PC-3 (cell line): ENCODE results near the gene NCOR2. TPM values are rescaled to one million over a fixed set of nuclear protein-coding genes. Genes with fewer than 3 reads are reported as not detected.

Source experiments
- ATAC-seq: fragments of 200-7000 bp; cut with Tn5 transposase; 2 replicates; pipeline ENCODE4 v1.9.1; 2020; ENCODE audit warnings: mild to moderate bottlenecking, moderate library complexity
- BruUV-seq: library from RNA; stranded (reverse); fragments of 400-500 nt; replicated peaks from 2 replicates; lab custom pipeline; 2021; lab: Mats Ljungman, UMichigan
- CTCF ChIA-PET: fragments of 300-600 bp; sonication (Branson Sonifier 250); formaldehyde crosslinking; loops from one replicate; lab custom pipeline; 2022; ENCODE audit warnings: antibody characterized with exemption; lab: Charles Lee
- POLR2A ChIA-PET: fragments of 300-600 bp; sonication (Branson Sonifier 250); formaldehyde crosslinking; loops from one replicate; lab custom pipeline; 2022; ENCODE audit warnings: antibody characterized with exemption; ENCODE audit not compliant: unreplicated experiment; lab: Charles Lee
- DNase-seq: peaks from one replicate; pipeline ENCODE4 v3.0.0-alpha.2; 2015
- H2AFZ ChIP-seq: fragments of 300-600 bp; sonication (generic); 2 replicates; pipeline ENCODE4 v1.6.0; 2016; ENCODE audit warnings: antibody characterized with exemption, low read length
- H3F3A ChIP-seq: fragments of 300-600 bp; sonication (generic); one replicate; pipeline ENCODE4 v1.6.0; 2017; ENCODE audit warnings: antibody characterized with exemption, low read length, control low read depth, mild to moderate bottlenecking; ENCODE audit not compliant: unreplicated experiment
- H3K27ac ChIP-seq: fragments of 300-600 bp; sonication (generic); 2 replicates; pipeline ENCODE4 v1.5.1; 2016; ENCODE audit warnings: mild to moderate bottlenecking, low read length
- H3K27me3 ChIP-seq: fragments of 300-600 bp; sonication (generic); 2 replicates; pipeline ENCODE4 v1.6.1; 2016; ENCODE audit warnings: low read length, mixed read lengths
- H3K36me3 ChIP-seq: fragments of 300-600 bp; sonication (generic); 2 replicates; pipeline ENCODE4 v1.6.1; 2016; ENCODE audit warnings: low read depth, mixed run types, low read length, mixed read lengths
- H3K4me1 ChIP-seq: fragments of 300-600 bp; sonication (generic); 2 replicates; pipeline ENCODE4 v1.5.1; 2016; ENCODE audit warnings: low read length; ENCODE audit not compliant: insufficient read depth
- H3K4me2 ChIP-seq: fragments of 300-600 bp; sonication (generic); 2 replicates; pipeline ENCODE4 v1.6.0; 2016; ENCODE audit warnings: low read length
- H3K4me3 ChIP-seq: fragments of 300-600 bp; sonication (generic); 2 replicates; pipeline ENCODE4 v1.5.1; 2016; ENCODE audit warnings: mild to moderate bottlenecking, low read length, mixed read lengths
- H3K79me2 ChIP-seq: fragments of 300-600 bp; sonication (generic); 2 replicates; pipeline ENCODE4 v1.6.1; 2017; ENCODE audit warnings: low read length, mixed read lengths
- H3K9ac ChIP-seq: fragments of 300-600 bp; sonication (generic); 2 replicates; pipeline ENCODE4 v1.6.0; 2016; ENCODE audit warnings: mild to moderate bottlenecking, low read length
- H3K9me2 ChIP-seq: fragments of 300-600 bp; sonication (generic); replicated peaks from 2 replicates; pipeline ENCODE4 v1.6.1; 2016; ENCODE audit warnings: mixed run types, low read length, mixed read lengths
- H3K9me3 ChIP-seq: fragments of 300-600 bp; sonication (generic); 2 replicates; pipeline ENCODE4 v1.6.1; 2016; ENCODE audit warnings: low read length, mixed read lengths
- H4K20me1 ChIP-seq: fragments of 300-600 bp; sonication (generic); 2 replicates; pipeline ENCODE4 v1.6.1; 2016; ENCODE audit warnings: low read length, mixed read lengths
- CTCF ChIP-seq: fragments of 300-600 bp; sonication (generic); conservative IDR thresholded peaks from 2 replicates; pipeline ENCODE4 v1.5.1; 2017; ENCODE audit warnings: antibody characterized with exemption, low read depth, mild to moderate bottlenecking, low read length
- EZH2 ChIP-seq: fragments of 300-600 bp; sonication (generic); IDR thresholded peaks from one replicate; pipeline ENCODE4 v1.6.1; 2017; ENCODE audit warnings: antibody characterized with exemption, mild to moderate bottlenecking, low read length; ENCODE audit not compliant: unreplicated experiment
- EZH2phosphoT487 ChIP-seq: fragments of 300-600 bp; sonication (generic); IDR thresholded peaks from 2 replicates; pipeline ENCODE4 v1.6.1; 2018; ENCODE audit warnings: mild to moderate bottlenecking, antibody characterized with exemption, low read length, borderline replicate concordance
- intact Hi-C: fragments of 100-400 bp; cut with micrococcal nuclease; formaldehyde crosslinking; loops from 2 replicates; pipeline ENCODE4 v1.9.0; 2023
- total RNA-seq: library from RNA; depleted of rRNA; stranded (reverse); fragments of >200 nt; gene quantifications from 2 replicates; pipeline ENCODE4 v1.2.3, GENCODE V29; 2014

The NCOR2 gene
- total RNA-seq, 1 experiment from 2014 or later: 117 TPM

GRCh38 chr12:124532331-124532750 lies 35.1 kb downstream of the NCOR2 start:
- H3K9me3 ChIP-seq: no peaks in the 10 kb centered on the region
- H3K79me2 ChIP-seq: peaks cover 30% of the 10 kb centered on the region
- no peaks in the 10 kb centered on the region for H3K9me2 ChIP-seq
- H3F3A ChIP-seq: no peaks in the 10 kb centered on the region
- DNase-seq (no peak), ATAC-seq (no peak)
- H3K9ac ChIP-seq: no peak overlapping the region
- H3K27me3 ChIP-seq: no peaks in the 10 kb centered on the region
- peaks cover 18% of the 10 kb centered on the region for H4K20me1 ChIP-seq
- H3K4me1 ChIP-seq: no peaks in the 10 kb centered on the region
- ChIA-PET POLR2A (no interaction called here), CTCF (no interaction called here)
- TF ChIP-seq CTCF: no peak
- TF ChIP-seq EZH2phosphoT487: no peak
- TF ChIP-seq EZH2: no peak
- intact Hi-C loops: no loop called here
- no peaks in the 10 kb centered on the region; the same call in 1 of the 2 replicates for H3K36me3 ChIP-seq
- H3K4me3 ChIP-seq: no peak overlapping the region
- no peak overlapping the region for H3K4me2 ChIP-seq
- BruUV-seq: no TSS peak
- H3K27ac ChIP-seq: no peak overlapping the region
- H2AFZ ChIP-seq: no peak overlapping the region

- Histone ChIP-seq H3K79me2 (peaks cover 26% of the 10 kb centered on the region), H3K36me3 (no peaks in the 10 kb centered on the region; the same call in 1 of the 2 replicates), H3K4me3 (no peak overlapping the region), H3K4me2 (no peak overlapping the region), H3K9me2 (no peaks in the 10 kb centered on the region), H2AFZ (no peak overlapping the region), H3K27me3 (no peaks in the 10 kb centered on the region), H3K4me1 (no peaks in the 10 kb centered on the region), H3K9ac (no peak overlapping the region), H3F3A (no peaks in the 10 kb centered on the region), H3K27ac (no peak overlapping the region), H4K20me1 (peaks cover 13% of the 10 kb centered on the region), H3K9me3 (no peaks in the 10 kb centered on the region)
- ChIA-PET CTCF (no interaction called here), POLR2A (no interaction called here)
- no TSS peak for BruUV-seq
- ATAC-seq: no peak
- TF ChIP-seq CTCF: no peak
- TF ChIP-seq EZH2: no peak
- no peak for TF ChIP-seq EZH2phosphoT487
- intact Hi-C loops: no loop called here
- DNase-seq: no peak
Observed at GRCh38 chr12:124531906-124532305, 35.5 kb downstream of the NCOR2 start.

GRCh38 chr12:124531281-124531745 lies 36.1 kb downstream of the NCOR2 start:
- no peak for DNase-seq
- Histone ChIP-seq H3K9me2 (no peaks in the 10 kb centered on the region), H3K27me3 (no peaks in the 10 kb centered on the region), H3K4me1 (no peaks in the 10 kb centered on the region), H3K36me3 (no peaks in the 10 kb centered on the region; the same call in 1 of the 2 replicates), H3F3A (no peaks in the 10 kb centered on the region), H3K4me3 (no peak overlapping the region), H3K9me3 (no peaks in the 10 kb centered on the region), H3K9ac (no peak overlapping the region), H3K79me2 (peaks cover 20% of the 10 kb centered on the region), H2AFZ (no peak overlapping the region), H3K4me2 (no peak overlapping the region), H3K27ac (no peak overlapping the region), H4K20me1 (peaks cover 7% of the 10 kb centered on the region)
- BruUV-seq: no TSS peak
- intact Hi-C loops: no loop called here
- POLR2A ChIA-PET: no interaction called here
- TF ChIP-seq EZH2phosphoT487 (no peak), CTCF (no peak), EZH2 (no peak)
- CTCF ChIA-PET: no interaction called here
- ATAC-seq: no peak
